Ovary (tissue), 3 donors: ENCODE measurements around the gene CRY2.

Source experiments
- CTCF ChIP-seq, 3 donors: fragments of 450-650 bp in 2 of 3; fragments of 200-600 bp in 1 of 3; IDR thresholded peaks; one replicate each; pipeline versions ENCODE4 v1.5.1 to v1.8.0; 2016 to 2022; ENCODE audit warnings: antibody characterized with exemption in 3 of 3, mild to moderate bottlenecking in 1 of 3
- EP300 ChIP-seq: sonication (generic); formaldehyde crosslinking; IDR thresholded peaks from one replicate; pipeline ENCODE4 v1.6.1; 2017; ENCODE audit warnings: antibody characterized with exemption
- POLR2A ChIP-seq: fragments of 450-650 bp; IDR thresholded peaks from one replicate; pipeline ENCODE4 v1.6.1; 2017; ENCODE audit warnings: antibody characterized with exemption, mild to moderate bottlenecking, moderate library complexity
- donor health status: DM: no; HTN: no; CAD: no.

GRCh38 chr11:45856044-45856468, 8.8 kb downstream of the CRY2 start:
- TF ChIP-seq CTCF (IDR thresholded peaks at IDR 0.05) (no peak), POLR2A (no peak), EP300 (no peak)
